T-helper 17 cell (primary cell): ENCODE measurements around the gene MAGI1. TPM values are rescaled to one million over a fixed set of nuclear protein-coding genes. Genes with fewer than 3 reads are reported as not detected.

Experiments used
- ATAC-seq: fragments of 150-1000 bp; cut with Tn5 transposase; 2 replicates; pipeline ENCODE4 v1.10.0; 2021; ENCODE audit warnings: mild to moderate bottlenecking, moderate library complexity
- DNase-seq, 3 donors: peaks; one replicate each; pipeline versions ENCODE4 v3.0.0 to v3.0.0-alpha.2; 2020 to 2021
- H3K9me3 ChIP-seq: one replicate; pipeline ENCODE4 v1.7.0; 2013; ENCODE audit warnings: low read length, mild to moderate bottlenecking; ENCODE audit not compliant: control insufficient read depth, poor library complexity, severe bottlenecking
- H3K27ac Mint-ChIP-seq: one replicate; pipeline ENCODE4 v1.8.0; 2022; ENCODE audit warnings: mild to moderate bottlenecking, moderate library complexity, mixed read lengths
- H3K27me3 Mint-ChIP-seq: one replicate; pipeline ENCODE4 v1.8.0; 2022; ENCODE audit warnings: mixed read lengths
- H3K36me3 Mint-ChIP-seq: one replicate; pipeline ENCODE4 v1.8.0; 2022; ENCODE audit warnings: low read depth, mixed read lengths
- H3K4me1 Mint-ChIP-seq: one replicate; pipeline ENCODE4 v1.8.0; 2022; ENCODE audit warnings: mild to moderate bottlenecking, mixed read lengths
- H3K4me3 Mint-ChIP-seq: one replicate; pipeline ENCODE4 v1.8.0; 2022; ENCODE audit warnings: mild to moderate bottlenecking, moderate library complexity, mixed read lengths
- total RNA-seq, 4 donors: library from RNA in 2 of 4; stranded (reverse) in 2 of 4; gene quantifications; one replicate each; pipeline ENCODE4 v1.2.3 and lab custom pipeline; 2022 to 2026

Gene MAGI1
- total RNA-seq (not detected), total RNA-seq (lab: John Stamatoyannopoulos, UW) (0 to 0.15 reads per million in 2 donors)

- Mint-ChIP-seq H3K4me1 (peaks cover 10% of the 10 kb centered on the region), H3K36me3 (peaks cover 5% of the 10 kb centered on the region), H3K27me3 (peaks cover 84% of the 10 kb centered on the region), H3K4me3 (peak within 1 kb of the TSS; percentile 77), H3K27ac (no peak within 1 kb of the TSS)
- no peaks in the 10 kb centered on the region for H3K9me3 ChIP-seq
- DNase-seq (no peak), ATAC-seq (no peak)
Measured at GRCh38 chr3:66038726-66039589, at the start of gene MAGI1. Gene MAGI1, minus strand, starts transcription at chr3:66038918. Its CDS starts 610 bp downstream, at chr3:66038308.

DNA sequence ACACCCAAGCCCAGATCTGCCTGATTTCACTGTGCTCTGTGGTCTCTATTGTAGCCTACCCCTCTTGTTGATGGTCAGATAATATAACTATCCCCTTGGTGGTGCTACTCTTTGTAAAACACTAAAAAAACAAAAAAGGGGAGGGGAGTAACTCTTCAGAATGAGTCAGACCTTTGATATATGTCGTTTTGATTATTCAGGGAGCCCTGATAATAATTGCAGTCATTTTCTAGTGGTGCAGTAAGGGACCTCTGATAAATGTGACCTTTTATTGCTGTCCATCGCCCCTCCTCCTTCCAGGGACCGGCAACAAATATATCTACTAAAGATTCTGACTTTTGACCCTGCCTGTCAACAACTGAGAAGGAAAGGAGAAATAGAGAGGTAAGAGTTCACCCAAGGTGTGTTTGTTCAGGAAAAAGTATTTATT lies 45.1 kb upstream of the MAGI1 start:
- H3K27ac Mint-ChIP-seq: no peak overlapping the region
- no peaks in the 10 kb centered on the region for H3K36me3 Mint-ChIP-seq
- no peak for DNase-seq
- H3K27me3 Mint-ChIP-seq: no peaks in the 10 kb centered on the region
- no peaks in the 10 kb centered on the region for H3K9me3 ChIP-seq
- no peak for ATAC-seq
- no peaks in the 10 kb centered on the region for H3K4me1 Mint-ChIP-seq
- H3K4me3 Mint-ChIP-seq: no peak overlapping the region

GRCh38 chr3:66083096-66083678 lies 44.5 kb upstream of the MAGI1 start:
- DNase-seq: no peak
- Mint-ChIP-seq H3K36me3 (no peaks in the 10 kb centered on the region), H3K4me1 (no peaks in the 10 kb centered on the region)

GRCh38 chr3:66082679-66083078 lies 44.0 kb upstream of the MAGI1 start:
- no peak for ATAC-seq
- H3K27me3 Mint-ChIP-seq: no peaks in the 10 kb centered on the region

More at GRCh38 chr3:66083096-66083678, 44.5 kb upstream of the MAGI1 start:
- H3K9me3 ChIP-seq: no peaks in the 10 kb centered on the region
- no peak for ATAC-seq
- Mint-ChIP-seq H3K4me3 (no peak overlapping the region), H3K27me3 (no peaks in the 10 kb centered on the region), H3K27ac (no peak overlapping the region)

DNA sequence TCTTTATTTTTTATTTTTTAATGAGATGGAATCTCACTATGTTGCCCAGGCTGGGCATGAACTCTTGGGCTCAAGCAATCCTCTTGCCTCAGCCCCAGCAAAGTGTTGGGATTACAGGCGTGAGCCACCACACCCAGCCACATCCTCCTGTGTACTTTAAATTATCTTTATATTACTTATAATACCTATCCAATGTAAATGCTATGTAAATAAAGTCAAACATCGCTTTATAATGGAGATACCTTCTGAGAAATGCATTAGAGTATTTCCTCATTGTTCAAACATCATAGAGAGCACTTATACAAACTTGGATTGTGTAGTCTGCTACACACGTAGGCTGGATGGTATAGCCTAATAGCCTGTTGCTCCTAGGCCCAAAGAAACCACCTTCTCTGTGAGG lies 41.4 kb upstream of the MAGI1 start:
- H3K4me1 Mint-ChIP-seq: no peaks in the 10 kb centered on the region
- H3K9me3 ChIP-seq: no peaks in the 10 kb centered on the region
- no peak for ATAC-seq
- no peaks in the 10 kb centered on the region for H3K36me3 Mint-ChIP-seq
- no peaks in the 10 kb centered on the region for H3K27me3 Mint-ChIP-seq
- H3K27ac Mint-ChIP-seq: no peak overlapping the region
- no peak for DNase-seq
- no peak overlapping the region for H3K4me3 Mint-ChIP-seq

More at GRCh38 chr3:66082679-66083078, 44.0 kb upstream of the MAGI1 start:
- no peak overlapping the region for H3K4me3 Mint-ChIP-seq
- H3K36me3 Mint-ChIP-seq: no peaks in the 10 kb centered on the region
- H3K9me3 ChIP-seq: no peaks in the 10 kb centered on the region
- no peak for DNase-seq
- no peak overlapping the region for H3K27ac Mint-ChIP-seq
- H3K4me1 Mint-ChIP-seq: no peaks in the 10 kb centered on the region

- H3K9me3 ChIP-seq: no peaks in the 10 kb centered on the region
- H3K4me1 Mint-ChIP-seq: no peaks in the 10 kb centered on the region
- H3K4me3 Mint-ChIP-seq: no peak overlapping the region
- no peaks in the 10 kb centered on the region for H3K36me3 Mint-ChIP-seq
- DNase-seq (no peak), ATAC-seq (no peak)
- no peak overlapping the region for H3K27ac Mint-ChIP-seq
- no peaks in the 10 kb centered on the region for H3K27me3 Mint-ChIP-seq
Measured at GRCh38 chr3:66077973-66078372, 39.3 kb upstream of the MAGI1 start.

DNA sequence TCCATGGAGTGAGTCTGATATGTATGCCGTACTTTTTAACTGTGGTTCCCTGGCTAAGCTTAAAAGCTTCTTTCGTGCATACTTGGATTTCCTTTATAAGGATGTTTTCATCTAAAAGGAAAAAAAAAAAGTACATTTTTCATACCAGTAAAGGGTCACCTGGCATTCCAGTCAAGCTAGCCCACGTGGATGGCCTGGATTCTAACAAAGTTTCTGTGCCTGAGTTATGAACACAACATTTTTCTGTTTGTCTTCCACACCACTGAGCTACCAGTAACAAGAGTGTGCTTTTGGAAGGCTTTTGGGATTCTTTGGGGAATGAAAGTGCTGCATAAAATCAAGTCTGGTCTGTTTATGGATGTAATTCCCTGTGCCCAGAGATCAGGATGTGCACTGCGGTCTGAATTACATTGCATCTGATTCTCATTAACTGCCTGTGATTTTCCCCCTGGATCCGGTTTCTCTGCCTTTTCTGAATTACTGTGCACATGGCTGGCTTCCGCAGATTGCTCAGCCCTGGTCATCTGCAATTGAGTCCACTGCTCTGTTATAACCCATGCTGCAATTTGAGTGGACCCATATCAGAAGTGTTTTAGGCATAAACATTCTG lies 38.2 kb upstream of the MAGI1 start:
- Mint-ChIP-seq H3K4me1 (no peaks in the 10 kb centered on the region), H3K27ac (no peak overlapping the region), H3K27me3 (no peaks in the 10 kb centered on the region), H3K36me3 (no peaks in the 10 kb centered on the region), H3K4me3 (no peak overlapping the region)
- no peak for DNase-seq
- H3K9me3 ChIP-seq: no peaks in the 10 kb centered on the region
- ATAC-seq: no peak

- no peaks in the 10 kb centered on the region for H3K36me3 Mint-ChIP-seq
- H3K27me3 Mint-ChIP-seq: no peaks in the 10 kb centered on the region
Measured at GRCh38 chr3:66075281-66075680, 36.6 kb upstream of the MAGI1 start.

DNA sequence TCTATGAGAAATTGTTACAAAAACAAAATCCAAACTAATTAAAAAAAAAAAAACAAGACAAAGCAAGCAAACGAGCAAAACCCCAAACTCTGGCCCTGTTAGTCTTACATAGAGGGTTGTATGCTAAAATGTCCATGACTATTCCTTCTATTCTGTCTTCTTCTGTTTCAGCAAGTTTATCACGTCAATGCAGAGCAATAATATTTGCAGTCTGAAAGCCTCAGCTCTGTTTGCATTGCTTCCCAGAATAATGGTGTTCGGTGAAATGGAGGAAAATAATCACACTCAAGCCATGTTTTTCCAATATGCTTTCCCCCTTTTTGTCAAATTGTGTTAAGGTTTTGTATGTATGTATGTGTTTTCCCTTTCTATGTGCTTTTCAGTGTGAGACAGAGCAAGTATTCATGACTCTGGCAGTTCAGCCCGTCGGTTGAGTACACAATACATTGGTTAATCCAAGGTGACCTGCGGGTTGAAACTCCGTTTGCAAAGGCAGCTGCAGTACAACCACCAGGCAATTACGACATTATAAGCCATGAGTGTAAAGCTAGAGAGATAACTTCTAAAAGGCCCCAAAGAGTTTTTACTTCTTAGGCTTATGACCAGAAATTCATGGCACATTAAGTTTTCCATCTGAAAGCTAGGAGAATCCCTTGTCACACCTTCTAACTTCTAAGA lies 34.9 kb upstream of the MAGI1 start:
- H3K4me3 Mint-ChIP-seq: no peak overlapping the region
- no peaks in the 10 kb centered on the region for H3K9me3 ChIP-seq
- no peaks in the 10 kb centered on the region for H3K27me3 Mint-ChIP-seq
- H3K27ac Mint-ChIP-seq: no peak overlapping the region
- DNase-seq (no peak), ATAC-seq (no peak)
- no peaks in the 10 kb centered on the region for H3K36me3 Mint-ChIP-seq
- no peaks in the 10 kb centered on the region for H3K4me1 Mint-ChIP-seq

More at GRCh38 chr3:66075281-66075680, 36.6 kb upstream of the MAGI1 start:
- Mint-ChIP-seq H3K27ac (no peak overlapping the region), H3K4me1 (no peaks in the 10 kb centered on the region), H3K4me3 (no peak overlapping the region)
- no peaks in the 10 kb centered on the region for H3K9me3 ChIP-seq
- DNase-seq (no peak), ATAC-seq (no peak)

DNA sequence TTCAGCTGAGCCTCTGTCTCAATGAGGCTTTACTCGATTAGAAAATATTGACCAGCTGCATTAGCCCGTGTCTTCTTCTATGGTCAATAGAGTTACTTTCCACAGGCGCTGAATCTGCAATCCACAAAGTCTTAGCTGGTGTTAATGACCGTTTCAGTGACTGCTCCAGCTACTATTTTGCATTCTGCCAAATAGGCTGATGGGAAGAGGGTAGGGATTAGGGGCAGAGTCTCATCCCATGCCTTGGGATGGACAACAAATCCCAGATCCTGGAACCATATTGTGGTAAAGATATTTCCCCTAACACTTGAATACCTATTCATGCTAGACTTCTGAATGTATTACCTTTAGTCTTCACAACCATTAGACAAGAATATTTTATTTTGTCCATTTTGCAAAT lies 29.5 kb upstream of the MAGI1 start:
- H3K27me3 Mint-ChIP-seq: no peaks in the 10 kb centered on the region
- H3K27ac Mint-ChIP-seq: no peak overlapping the region
- H3K9me3 ChIP-seq: no peaks in the 10 kb centered on the region
- H3K4me1 Mint-ChIP-seq: no peaks in the 10 kb centered on the region
- DNase-seq (no peak), ATAC-seq (no peak)
- no peaks in the 10 kb centered on the region for H3K36me3 Mint-ChIP-seq
- H3K4me3 Mint-ChIP-seq: no peak overlapping the region

- ATAC-seq (no peak), DNase-seq (no peak)
- H3K27me3 Mint-ChIP-seq: no peaks in the 10 kb centered on the region
- no peaks in the 10 kb centered on the region for H3K9me3 ChIP-seq
- no peaks in the 10 kb centered on the region for H3K36me3 Mint-ChIP-seq
- H3K27ac Mint-ChIP-seq: no peak overlapping the region
- no peaks in the 10 kb centered on the region for H3K4me1 Mint-ChIP-seq
- H3K4me3 Mint-ChIP-seq: no peak overlapping the region
Measured at GRCh38 chr3:66066963-66067617, 28.4 kb upstream of the MAGI1 start.

DNA sequence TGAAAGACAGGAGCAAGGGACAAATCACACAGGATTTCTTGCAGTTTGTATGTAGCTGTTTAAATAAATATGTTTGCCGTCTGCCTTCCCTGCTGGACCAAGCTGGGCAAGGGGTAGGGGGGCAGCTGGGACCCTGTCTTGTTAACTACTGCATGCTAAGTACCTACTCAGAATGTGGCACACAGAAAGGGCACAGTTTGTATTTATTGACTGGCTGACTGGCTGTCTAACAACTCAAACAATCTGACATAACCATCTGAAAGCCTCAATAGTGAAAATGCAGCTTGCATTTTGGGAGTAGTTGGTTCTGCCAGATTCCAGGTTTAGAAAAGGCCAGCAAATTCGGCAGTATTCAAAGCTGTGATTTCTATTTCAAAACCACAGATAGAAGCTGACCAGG lies 16.6 kb upstream of the MAGI1 start:
- H3K27ac Mint-ChIP-seq: no peak overlapping the region
- H3K9me3 ChIP-seq: no peaks in the 10 kb centered on the region
- peaks cover 5% of the 10 kb centered on the region for H3K27me3 Mint-ChIP-seq
- no peak for DNase-seq
- no peak overlapping the region for H3K4me3 Mint-ChIP-seq
- no peaks in the 10 kb centered on the region for H3K36me3 Mint-ChIP-seq
- H3K4me1 Mint-ChIP-seq: no peaks in the 10 kb centered on the region
- ATAC-seq: no peak
